Neural cell (in vitro differentiated cells): Measurements from ENCODE around the gene WNK2.

ENCODE experiments used
- CTCF ChIP-seq: fragments of 450-650 bp; IDR thresholded peaks from 2 replicates; pipeline ENCODE4 v1.5.1; 2014; ENCODE audit warnings: antibody characterized with exemption, mild to moderate bottlenecking, moderate library complexity; ENCODE audit not compliant: poor library complexity, severe bottlenecking
- EZH2 ChIP-seq: fragments of 200-600, 300-800 bp; shearing (Covaris generic), sonication (generic); IDR thresholded peaks from 2 replicates; pipeline ENCODE4 v1.6.1; 2014; ENCODE audit warnings: antibody characterized with exemption, low read length, borderline replicate concordance, mild to moderate bottlenecking; ENCODE audit not compliant: insufficient read depth, poor library complexity, severe bottlenecking
- POLR2AphosphoS5 ChIP-seq: IDR thresholded peaks from 2 replicates; pipeline ENCODE4 v1.6.1; 2012
- RAD21 ChIP-seq: fragments of 450-650 bp; conservative IDR thresholded peaks from 2 replicates; pipeline ENCODE4 v1.6.1; 2014; ENCODE audit warnings: antibody characterized with exemption, mild to moderate bottlenecking, moderate library complexity
- TAF1 ChIP-seq: IDR thresholded peaks from 2 replicates; pipeline ENCODE4 v1.6.1; 2012; ENCODE audit warnings: low read depth

DNA sequence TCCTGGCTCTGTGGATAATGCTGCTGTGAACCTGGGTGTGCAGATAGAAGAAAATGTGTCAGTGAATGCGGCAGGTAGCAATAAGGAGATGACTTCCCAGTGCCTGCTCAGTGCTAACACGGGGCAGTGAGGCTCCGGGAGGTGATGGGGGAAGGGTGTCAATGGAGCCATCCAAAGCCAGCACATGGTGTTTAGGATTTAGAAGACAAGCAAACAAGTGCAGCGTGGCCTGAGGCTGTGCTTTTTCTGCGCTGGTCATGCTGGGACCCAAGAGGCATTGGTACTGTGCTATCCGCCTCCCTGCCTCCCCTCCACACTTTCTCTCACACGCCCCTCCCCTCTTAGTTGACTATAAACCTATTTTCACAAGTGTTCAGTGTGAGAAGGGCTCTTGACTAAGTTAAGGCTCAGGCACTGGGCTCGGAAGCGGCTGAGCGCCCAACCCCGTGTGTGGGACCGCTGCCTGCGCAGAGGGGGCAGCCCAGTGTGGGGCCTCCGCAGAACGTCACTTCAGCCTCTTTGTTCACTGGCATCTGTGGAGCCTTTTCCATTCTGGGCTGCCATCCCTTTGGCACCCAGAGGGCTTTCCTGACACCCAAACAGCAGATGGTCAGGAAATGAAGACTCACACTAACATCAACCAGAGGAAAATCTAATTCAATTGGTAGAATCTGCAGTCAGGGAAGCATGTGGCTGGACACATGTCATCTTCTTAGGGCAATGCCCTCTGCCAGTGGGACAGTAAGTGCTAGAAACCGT, 28.0 kb upstream of the WNK2 start:
- TF ChIP-seq CTCF (no peak), POLR2AphosphoS5 (no peak), TAF1 (no peak), EZH2 (no peak), RAD21 (no peak)
